CD4-positive, alpha-beta T cell treated with Interferon gamma for 1 hour (primary cell): ENCODE results near the gene MYCBPAP.

ENCODE experiments used
- DNase-seq: peaks from one replicate; pipeline ENCODE4 v3.0.0-alpha.2; 2020

The MYCBPAP gene

GRCh38 chr17:50507871-50508572 is at the start of gene MYCBPAP:
MYCBPAP (plus strand) TSS chr17:50508439; CDS start chr17:50508675, 236 bp downstream.
- peak; percentile 89 for DNase-seq

DNA sequence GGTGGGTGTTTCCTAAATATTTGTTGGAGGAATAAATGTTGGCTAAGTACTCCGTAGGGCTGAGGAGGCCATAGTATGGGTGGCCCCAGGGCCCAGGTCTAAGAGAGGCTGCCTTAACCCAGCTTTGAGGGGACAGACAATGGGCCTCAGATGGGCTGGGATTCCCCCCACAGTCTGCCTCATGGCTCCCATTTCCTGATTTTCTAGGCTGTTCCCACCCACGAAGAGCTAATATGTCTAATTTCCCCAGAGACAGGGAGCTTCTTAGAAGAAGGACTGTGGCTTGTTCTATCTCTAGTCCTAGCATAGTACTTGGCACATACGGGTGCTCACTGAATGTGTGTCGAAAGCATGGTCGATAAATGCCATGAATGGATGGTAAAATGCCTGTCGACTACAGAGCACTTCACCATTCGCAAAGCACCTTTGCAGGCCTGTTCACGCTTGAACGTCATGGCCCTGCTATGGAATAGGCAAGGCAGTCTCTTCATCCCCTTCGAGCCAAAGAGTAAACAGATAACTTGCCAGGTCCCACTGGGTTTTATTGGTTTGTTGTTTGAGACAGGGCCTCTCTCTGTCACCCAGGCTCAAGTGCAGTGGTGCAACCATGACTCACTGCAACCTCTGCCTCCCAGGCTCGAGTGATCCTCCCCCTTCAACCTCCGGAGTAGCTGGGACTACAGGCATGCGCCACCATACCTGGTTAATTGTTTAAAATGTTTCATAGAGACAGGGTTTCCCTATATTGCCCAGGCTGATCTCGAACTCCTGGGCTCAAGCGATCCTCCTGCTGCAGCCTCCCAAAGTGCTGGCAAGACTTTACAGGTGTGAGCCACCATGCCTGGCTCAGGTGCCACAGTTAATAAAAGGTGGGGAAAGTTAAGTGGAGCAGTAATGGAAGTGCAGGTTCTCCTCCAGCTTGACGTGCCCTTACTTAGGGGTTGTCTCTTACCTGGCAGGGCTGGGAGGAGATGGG is 49.2 kb upstream of the MYCBPAP start:
- no peak for DNase-seq

DNA sequence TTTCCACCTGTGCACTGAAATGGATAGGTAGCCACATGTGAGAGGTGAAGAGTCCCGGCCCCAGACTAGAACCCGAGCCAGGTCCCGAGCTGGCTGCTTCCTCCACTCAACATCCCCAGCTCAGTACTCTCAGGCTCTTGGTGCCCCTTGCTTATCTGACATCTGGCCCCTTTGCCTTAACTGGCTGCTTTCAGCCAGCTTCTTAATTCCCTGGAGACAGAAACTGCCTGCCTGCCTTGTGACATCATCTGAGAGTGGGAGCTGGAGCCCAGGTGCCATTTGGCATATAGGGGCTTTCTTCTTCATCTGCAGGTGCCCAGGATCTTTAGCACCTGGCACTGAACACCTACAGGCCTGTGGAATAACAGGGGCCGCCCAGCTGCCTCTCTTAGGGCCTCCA is 48.5 kb upstream of the MYCBPAP start:
- DNase-seq = no peak

GRCh38 chr17:50460831-50461526 is 47.3 kb upstream of the MYCBPAP start:
- DNase-seq = no peak

- DNase-seq = no peak
These were observed 46.6 kb upstream of the MYCBPAP start for GRCh38 chr17:50461550-50462132.

GRCh38 chr17:50462446-50462845 is 45.8 kb upstream of the MYCBPAP start:
- no peak for DNase-seq

- DNase-seq = no peak
These were observed 44.1 kb upstream of the MYCBPAP start for GRCh38 chr17:50464121-50464520.

DNA sequence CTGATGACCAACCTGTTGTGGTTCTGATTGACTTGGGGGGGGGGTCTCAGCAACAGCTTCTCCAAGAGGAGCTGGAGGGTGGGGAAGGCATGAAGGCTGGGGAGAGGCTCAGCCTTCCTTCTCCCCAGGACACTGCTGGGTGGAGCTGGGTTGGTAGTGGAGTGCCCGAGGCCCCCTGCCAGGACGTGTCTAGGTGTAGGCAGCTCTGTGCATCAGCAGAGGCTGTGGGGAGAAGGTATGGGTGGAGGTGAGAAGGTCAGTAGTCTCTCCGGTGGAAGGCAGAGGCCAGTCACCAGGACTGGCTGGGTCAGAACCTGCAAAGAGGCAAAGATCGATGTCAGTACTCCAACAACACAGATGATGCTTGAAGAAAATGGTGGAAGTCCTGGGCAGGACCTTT is 43.5 kb upstream of the MYCBPAP start:
- DNase-seq = no peak

GRCh38 chr17:50465171-50465570 is 43.1 kb upstream of the MYCBPAP start:
- DNase-seq = no peak

DNA sequence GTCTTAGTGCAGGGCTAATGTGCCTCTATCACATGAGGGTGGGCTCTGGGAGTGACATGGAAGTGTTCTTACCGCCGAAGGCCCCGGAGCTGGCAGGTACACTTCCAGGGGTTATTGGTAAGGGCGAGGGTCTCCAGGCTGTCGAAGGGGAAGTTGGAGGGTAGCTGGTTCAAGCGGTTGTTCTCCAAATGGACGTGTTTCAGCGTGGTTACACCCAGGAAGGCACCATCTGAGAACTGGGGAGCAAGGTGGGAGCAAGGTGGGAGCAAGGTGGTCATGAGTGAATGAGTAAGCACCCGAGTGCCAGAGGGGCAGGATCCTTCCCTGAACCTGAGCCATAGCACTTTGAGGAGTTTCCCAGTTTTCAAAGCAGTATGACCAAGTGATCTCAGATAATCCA is 42.6 kb upstream of the MYCBPAP start:
- DNase-seq = no peak

DNA sequence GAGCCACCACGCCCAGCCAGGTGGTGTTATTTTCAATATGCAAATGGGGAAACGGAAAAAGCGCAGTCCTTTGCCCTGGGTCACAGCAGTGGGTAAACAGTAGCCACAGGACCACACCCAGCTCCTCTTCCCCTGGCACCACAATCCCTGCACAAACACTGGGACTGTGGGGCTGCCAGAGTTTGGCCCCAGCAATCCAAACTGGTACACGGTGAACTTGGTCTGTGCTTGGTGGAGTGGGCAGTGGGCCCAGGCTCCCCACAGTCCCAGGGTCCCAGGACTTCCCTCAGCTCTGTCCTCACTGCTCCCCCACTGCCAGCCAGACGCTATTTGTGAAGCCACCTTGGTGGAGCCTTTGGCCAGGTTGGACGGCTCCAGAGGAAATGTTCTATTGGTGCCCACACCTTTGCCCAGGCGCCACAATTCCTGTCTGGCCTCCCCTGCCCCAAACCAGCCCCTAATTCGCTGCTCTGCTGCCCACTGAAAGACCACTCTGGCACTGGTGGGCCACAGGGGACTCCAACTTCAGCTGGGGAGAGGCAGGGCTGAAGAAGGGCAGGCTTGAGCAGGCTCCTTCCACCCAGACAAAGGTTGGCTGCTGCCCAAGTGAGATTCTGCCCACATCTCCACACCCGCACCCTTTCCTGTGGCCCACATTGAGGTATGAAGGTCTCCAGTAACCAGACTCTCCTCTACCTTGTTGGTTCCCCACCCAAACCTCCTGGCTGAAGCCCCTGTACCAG is 41.7 kb upstream of the MYCBPAP start:
- DNase-seq = no peak

- no peak for DNase-seq
These were observed 41.0 kb upstream of the MYCBPAP start for GRCh38 chr17:50467114-50467854.

DNA sequence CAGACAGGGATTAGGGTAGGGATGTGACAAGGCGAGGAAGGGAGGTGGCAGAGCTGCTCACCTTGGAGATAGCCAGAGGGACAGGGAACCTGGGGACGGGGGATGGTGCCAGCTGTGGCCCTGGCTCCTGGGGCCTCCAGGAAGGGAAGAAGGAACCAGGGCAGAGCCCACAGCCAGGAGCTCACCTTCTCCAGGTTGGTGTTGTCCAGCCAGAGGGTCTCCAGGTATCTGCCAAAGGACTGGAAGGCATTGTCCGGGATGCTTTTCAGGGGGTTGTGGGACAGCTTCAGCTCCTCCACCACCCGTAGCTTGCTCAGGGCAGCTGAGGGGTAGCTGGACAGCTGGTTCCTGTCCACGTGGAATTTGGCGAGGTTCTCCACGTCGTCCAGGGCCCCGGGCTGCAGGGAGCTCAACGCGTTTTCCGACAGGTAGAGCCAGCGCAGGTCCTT is 40.4 kb upstream of the MYCBPAP start:
- no peak for DNase-seq

DNA sequence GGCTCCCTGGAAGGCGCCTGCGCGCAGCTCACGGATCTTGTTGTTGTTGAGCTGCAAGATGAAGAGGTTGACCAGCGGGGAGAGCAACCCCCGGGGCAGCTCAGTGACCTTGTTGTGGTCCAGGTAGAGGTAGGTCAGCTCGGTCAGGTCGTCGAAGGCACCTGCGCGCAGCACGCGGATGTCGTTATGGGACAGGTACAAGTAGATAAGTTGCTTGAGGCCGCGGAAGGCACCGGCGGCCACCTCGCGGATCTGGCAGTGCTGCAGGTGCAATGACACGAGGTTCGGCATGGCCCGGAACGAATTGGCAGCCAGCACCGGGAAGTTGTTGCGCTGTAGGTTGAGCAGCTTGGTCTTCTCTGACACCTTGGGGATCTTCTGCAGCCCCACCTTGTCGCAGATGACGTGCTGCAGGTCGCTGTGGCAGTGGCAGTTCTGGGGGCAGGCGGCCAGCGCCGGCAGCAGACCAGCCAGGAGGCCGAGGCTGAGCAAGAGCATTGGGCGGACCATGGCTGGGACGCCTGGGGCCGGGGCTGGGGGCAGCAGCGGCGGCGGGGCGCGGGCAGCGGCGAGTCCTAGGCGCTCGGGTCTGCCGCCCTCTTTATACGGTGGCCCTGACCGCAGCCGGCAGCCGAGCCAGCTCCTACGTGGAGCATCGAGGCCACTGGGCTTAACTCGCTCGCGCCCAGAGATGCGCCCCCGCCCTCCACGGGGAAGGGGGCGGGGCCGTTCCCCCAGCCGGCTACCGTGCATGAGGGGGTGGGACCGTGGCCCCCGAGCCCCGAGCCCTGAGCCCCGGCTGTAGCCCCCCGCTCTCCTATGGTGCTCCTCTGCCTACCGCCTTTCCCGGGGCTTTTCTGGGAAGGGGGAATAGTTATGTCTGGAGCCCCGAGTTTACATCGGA is 39.7 kb upstream of the MYCBPAP start, which contains the start of gene CHAD:
CHAD (minus strand) TSS at position 577 of the 904 bp plus-strand sequence; CDS start at position 510, 67 bp downstream.
- no peak for DNase-seq

DNA sequence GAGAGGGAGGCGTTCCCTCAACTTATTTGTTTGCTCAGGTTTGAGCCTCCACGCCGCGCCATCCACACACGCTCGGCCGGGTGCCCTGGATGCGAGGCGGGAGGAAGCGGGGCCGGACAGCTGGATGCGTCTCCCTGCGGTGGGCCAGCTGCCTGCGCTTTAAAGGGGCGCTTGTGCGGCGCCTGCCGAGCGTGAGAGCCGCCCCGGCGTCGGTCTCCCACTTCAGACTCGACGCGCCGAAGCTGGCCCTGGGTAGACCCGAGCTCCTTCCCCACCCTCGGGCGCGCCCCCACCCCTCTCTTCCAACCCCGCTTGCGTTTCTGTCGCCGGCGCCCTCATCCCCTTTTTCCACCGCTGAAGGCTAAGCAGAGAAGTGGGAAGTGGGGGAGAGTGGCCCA is 39.0 kb upstream of the MYCBPAP start:
- DNase-seq = no peak

GRCh38 chr17:50469671-50470305 is 38.5 kb upstream of the MYCBPAP start:
- DNase-seq = no peak

DNA sequence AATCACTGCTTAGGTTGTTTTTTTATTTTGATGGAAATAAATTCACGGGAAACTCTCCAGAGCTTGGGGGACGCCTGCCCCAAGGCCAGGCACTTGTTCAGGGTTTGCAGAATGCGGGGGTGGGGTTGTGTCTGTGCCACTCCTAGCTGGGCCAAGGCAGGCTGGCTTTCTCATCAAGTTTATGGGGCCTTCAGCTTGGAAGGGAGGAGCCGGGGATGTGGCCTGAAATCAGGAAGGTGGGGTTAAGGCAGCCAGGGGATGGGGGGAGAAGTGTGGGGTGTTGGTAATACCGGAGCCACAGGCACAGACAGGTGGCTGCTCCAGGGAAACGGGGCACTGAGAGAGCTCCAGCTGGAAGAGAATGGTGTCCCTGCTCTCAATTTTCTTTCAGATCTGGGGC is 37.8 kb upstream of the MYCBPAP start:
- no peak for DNase-seq

DNA sequence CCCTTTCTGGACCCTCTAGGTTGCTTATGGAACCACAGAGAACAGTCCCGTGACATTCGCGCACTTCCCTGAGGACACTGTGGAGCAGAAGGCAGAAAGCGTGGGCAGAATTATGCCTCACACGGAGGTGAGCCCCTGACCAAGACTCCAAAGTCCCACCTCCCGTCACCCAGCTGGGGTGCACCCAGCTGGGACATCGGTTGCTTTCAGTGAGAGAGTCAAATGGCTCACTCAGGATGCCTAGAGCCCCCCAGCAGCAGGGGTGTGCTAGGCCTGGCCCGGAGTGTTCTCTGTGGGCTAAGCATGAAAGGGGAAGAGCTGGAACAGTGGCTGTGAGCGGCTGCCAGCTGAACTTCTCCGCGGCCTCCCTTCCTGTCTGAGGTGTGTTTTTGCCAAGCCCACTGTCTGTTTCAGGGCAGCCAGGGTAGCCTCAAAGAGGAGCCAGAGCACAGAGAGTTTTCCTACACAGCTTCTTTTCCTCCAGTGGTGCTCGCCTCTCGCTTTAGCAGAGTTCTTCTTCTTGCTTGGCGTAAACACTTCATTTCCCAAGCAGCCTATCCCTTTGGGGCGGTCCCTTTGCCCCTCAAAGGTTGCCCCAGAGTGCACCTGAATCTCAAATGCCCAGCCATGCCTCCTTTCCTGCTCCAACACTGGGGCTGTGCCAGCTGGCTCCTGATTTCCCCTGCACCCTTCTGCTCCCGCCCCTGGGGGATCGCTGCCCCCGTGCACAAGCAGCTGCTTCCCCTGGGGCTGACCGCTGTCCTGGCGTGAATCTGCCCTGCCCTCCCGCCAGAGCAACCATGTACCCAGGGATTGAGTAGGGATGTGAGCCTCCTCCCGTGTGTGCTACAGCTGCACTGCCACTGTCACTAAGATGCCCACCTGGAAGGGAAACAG is 37.0 kb upstream of the MYCBPAP start:
- DNase-seq = no peak

- DNase-seq = no peak
These were observed 36.0 kb upstream of the MYCBPAP start for GRCh38 chr17:50472286-50472685.
